Measurements from ENCODE around the gene CPT1B.
A peak's percentile ranks its signal among the peaks of the same experiment; 100 is the strongest.

The CPT1B gene

GRCh38 chr22:50568626-50569025 lies 9.6 kb downstream of the CPT1B start:
- no peak for DNase-seq

GRCh38 chr22:50567721-50568252 lies 10.4 kb downstream of the CPT1B start:
- no peak for DNase-seq

GRCh38 chr22:50564289-50564688 lies 13.9 kb downstream of the CPT1B start:
- DNase-seq = no peak

- DNase-seq = no peak
These were observed 14.6 kb downstream of the CPT1B start for GRCh38 chr22:50563413-50564160.

- DNase-seq = peak; percentile 86 to 96 (median 94)
These were observed 15.5 kb downstream of the CPT1B start, which contains the start of gene SYCE3 for GRCh38 chr22:50562523-50563412. TSS of gene SYCE3 (minus strand) at chr22:50562919. CDS start at chr22:50556405, 6,514 bp downstream.

- no peak for DNase-seq
These were observed 16.5 kb downstream of the CPT1B start for GRCh38 chr22:50561401-50562358.

GRCh38 chr22:50560034-50560433 lies 18.2 kb downstream of the CPT1B start:
- DNase-seq = no peak

GRCh38 chr22:50556703-50557102 lies 21.5 kb downstream of the CPT1B start:
- DNase-seq = no peak

GRCh38 chr22:50553310-50553709 lies 24.9 kb downstream of the CPT1B start:
- DNase-seq = no peak

- DNase-seq = no peak
These were observed 27.0 kb downstream of the CPT1B start for GRCh38 chr22:50551160-50551752.

GRCh38 chr22:50550395-50550794 lies 27.8 kb downstream of the CPT1B start:
- DNase-seq = no peak

GRCh38 chr22:50548921-50549790 lies 29.1 kb downstream of the CPT1B start:
- DNase-seq = peak in 2 of 6 experiments; percentile 50 to 51

- DNase-seq = peak; percentile 28 to 71 (median 56)
These were observed 29.9 kb downstream of the CPT1B start for GRCh38 chr22:50548040-50548920.

GRCh38 chr22:50547263-50547985 lies 30.8 kb downstream of the CPT1B start:
- no peak for DNase-seq

GRCh38 chr22:50546326-50547262 lies 31.6 kb downstream of the CPT1B start:
- DNase-seq = no peak

GRCh38 chr22:50545522-50546325 lies 32.5 kb downstream of the CPT1B start, which contains the start of gene KLHDC7B:
TSS of gene KLHDC7B (plus strand) at chr22:50545899. CDS start at chr22:50546244, 345 bp downstream.
- DNase-seq = no peak

- no peak for DNase-seq
These were observed 33.4 kb downstream of the CPT1B start for GRCh38 chr22:50544746-50545253.

Measured in stimulated activated naive CD4-positive, alpha-beta T cell (primary cell).